NCI-H2196 treated with DMSO at 0.1 percent for 48 hours (cell line): ENCODE measurements around the gene PCLO.
"Not testable (repeated sequence)": the region's sequence is repeated elsewhere in the genome, so short reads cannot be mapped to it uniquely, and the experiment has no call there.

ENCODE experiments used
- DNase-seq: peaks from one replicate; lab custom pipeline; 2025; ENCODE audit not compliant: unreplicated experiment; lab: John Stamatoyannopoulos, UW

The PCLO gene

DNA sequence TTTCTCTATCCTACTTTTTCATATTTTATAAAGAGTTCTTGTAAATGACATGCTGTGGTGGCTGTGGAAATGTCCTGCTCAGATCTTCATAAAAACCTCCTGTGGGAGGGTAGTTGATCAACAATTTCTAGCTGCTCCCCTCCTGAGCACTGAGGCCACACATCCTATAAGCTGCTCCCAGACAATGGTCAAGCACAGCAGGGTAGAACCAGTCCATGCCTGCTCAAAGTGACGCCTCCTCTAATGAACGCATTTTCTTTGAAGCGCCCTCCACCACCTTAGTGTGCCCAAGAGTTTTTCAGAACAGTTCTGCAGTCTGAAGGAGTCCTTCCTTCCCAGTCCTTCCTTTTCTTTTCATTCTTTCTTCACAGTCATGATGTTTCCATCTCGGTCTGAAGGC, 420.5 kb downstream of the PCLO start:
- no peak for DNase-seq

DNA sequence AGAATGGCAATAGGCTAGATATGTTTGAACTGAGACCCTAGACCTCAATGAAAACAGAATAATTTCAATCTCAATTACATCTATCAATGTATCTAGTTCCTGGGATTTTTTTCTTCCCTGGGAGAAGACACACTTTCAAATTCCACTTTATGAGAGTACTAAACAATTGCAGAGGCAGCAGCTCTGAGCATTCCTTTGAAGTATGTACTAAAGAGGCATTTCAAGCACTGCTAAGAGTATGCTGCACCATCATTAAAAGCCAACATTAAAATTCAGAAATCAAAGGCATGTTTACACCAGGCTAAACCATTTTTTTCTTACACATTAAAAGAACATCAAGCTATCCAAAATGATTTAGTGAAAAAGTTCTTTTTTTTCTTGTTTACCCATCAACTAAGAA, 421.2 kb downstream of the PCLO start:
- DNase-seq, result no peak

DNA sequence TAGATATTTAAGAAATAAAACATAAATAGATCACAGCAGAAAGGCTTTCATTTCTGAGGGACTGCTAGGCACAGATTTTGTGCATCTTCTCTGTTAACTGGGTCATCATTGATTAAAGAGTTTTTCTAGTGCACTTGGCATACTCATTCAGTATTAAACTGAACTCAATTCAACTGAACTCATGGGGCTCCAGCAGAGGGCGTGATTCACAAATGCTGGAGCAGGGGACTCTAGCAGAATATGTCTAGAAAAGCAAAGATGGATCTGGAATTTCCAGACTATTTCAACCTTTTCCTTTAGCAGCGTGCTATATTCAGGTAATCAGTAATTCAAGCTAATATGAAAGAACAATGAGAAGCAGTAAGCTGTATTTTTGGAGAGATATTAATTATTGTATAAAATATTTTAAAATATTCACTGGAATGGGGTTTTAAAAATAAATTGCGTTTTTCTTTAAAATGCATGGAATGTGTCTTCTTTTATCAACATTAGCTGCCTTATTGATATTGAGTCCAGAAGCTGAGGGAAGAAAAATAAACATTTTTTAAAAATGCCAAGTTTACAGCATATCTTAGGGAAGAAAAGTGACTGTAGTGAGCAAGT, 422.3 kb downstream of the PCLO start:
- DNase-seq, result peak; percentile 3

DNA sequence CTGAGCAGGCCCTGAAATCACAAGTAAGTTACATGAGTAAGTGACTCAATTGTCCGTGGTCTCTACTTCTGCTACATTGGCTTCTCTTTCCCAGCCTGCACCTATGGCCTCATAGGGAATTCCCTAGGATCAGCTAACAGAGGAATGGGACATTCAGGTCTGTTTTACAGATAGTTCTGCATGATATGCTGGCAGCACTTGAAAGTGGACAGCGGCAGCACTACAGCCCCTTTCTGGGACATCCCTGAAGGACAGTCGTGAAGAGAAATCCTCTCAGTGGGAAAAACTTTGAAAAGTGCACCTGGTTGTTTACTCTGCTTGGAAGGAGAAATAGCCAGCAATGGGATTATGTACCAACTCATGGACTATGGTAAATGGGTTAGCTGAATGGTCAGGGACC, 426.1 kb downstream of the PCLO start:
- DNase-seq, result no peak

DNA sequence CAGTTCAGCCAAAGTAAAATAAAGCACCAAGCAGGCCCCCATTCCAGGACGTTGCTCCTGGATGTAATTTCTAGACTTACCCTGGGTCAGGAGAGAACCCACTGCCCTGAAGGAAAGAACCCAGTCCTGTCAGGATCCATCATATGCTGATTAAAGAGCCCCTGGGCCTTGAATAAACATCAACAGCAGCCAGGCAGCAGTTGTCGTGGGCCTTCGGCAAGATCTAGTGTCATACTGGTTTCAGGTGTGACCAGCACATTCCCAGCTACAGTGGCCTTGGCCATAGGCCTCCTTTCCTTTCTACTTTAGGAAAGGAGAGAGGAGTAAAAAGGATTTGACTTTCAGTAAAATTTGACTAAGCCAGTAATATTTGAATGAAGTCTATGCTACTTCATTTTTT, 430.0 kb downstream of the PCLO start:
- DNase-seq, result no peak

DNA sequence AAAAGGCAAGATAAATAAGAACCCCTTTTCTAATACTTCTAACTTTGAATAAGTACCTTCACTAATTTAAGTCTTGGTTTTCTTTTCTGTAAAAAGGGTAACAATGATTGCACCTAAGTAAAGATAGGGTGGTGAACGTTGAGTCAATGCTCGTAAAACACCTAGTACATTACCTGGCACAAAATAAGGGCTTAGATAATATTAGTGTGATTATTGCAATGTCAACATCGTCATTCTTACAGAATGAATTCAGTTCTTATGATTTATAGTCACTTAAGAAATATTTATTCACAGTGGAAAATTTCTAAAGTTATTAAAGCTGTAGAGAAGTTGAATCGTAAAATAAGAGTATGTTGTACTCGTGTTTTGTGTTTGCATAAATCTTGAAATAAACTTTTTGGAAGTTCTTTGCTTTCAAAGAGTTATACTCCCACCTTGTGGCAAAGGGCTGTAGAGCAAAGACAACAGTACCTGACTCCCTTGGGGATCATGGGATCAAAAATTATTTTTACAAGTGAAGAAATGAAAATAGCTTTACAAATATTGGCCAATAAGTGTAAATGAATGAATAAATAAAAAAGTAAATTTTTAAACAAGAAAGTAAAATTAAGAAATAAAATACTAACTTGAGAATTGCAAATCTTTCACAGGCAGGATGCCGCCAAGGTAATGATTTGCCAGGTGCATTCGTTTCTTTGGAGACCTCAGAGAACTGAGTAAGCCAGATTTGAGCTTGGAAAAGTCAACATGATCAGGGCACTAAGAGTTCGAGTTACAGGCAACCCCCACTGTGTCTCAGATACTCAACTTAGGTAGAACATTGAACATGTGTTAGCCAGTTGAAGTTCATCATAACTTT, 433.3 kb downstream of the PCLO start:
- DNase-seq, result no peak

DNA sequence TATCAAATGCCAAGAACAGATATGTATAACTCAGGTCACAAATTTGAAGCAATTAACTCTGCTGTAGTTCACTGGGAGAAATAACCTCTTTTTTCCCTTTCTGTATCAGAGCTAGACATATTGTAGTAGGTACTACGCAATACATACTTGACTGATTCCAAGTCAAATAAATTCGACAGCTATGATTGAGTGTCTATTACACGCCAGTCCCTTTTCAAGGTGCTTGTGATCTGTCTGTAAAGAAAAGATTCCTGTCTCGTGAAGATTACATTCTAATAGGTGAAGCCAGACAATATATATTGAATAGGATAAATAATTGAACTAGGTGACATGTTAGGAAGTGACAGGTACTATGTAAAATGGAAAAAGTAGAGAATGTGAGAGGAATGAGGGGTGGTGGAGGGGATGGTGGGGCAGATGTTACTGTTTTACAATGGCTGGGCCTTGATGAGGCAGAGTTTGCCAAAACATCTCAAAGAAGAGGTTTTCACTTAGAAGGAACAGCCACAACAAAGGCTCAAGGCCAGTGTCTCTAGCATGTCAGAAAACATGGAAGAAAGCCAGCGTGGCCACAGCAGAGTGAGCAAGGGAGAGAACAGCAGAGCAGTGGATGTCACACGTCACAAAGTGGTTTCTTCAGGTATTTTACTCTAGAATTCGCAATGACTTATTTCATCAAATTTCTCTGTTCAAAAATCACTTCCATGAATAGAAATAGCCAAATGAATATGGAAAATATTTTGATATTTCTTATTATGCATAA, 436.5 kb downstream of the PCLO start:
- no peak for DNase-seq

DNA sequence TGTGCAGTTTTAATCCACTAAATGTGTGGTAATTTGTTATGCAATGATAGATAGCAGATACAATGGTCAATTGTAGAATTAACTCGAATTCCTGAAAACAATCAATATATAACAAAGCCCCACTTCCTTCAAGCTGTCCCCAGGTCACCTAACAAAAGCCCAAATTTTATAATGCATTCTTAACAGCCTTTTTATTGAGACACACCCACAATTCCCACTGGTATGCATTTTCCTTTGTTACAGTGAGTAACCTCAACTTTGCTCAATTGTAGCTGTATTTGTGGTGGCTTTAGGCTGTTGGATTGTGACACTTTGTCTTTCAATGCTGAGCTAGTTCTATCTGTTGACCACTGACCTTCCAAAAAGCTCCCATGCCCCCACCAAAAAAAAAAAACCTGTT, 439.3 kb downstream of the PCLO start:
- DNase-seq, result no peak

DNA sequence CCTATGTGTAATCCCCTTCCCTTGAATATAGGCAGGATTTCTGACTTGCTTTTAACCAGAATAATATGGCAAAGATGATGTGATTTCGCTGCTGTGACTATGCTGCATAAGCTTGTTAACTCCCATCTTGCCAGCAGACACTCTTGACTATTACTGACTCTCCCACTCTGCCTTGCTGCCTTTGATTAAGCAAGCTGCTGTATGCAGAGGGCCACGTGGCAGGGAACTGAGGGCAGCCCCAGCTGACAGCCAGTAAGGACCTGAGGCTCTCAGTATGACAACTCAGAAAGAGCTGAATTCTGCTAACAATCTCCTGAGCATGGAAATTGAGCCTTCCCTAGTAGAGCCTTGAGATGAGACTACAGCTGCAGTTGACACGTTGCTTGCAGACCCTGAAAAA, 439.7 kb downstream of the PCLO start:
- no peak for DNase-seq

DNA sequence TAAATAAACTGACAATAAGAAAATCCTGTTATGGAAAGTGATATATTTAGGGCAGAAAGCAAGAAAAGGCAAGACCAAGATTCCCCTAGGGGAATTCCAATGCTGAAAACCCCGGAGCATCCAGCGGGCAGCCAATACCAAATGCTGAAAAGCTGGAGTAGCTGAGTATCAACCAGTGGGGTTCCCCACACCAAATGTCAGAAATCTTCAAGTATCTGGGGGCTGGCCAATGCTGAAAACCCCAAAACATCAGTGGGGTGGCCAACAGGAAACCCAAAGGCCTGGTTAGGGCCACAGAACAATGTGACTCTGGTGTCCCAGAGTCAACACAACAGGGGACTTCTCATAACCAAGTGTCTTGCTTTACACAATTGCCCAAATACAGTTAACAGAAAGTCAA, 447.3 kb downstream of the PCLO start:
- no peak for DNase-seq

DNA sequence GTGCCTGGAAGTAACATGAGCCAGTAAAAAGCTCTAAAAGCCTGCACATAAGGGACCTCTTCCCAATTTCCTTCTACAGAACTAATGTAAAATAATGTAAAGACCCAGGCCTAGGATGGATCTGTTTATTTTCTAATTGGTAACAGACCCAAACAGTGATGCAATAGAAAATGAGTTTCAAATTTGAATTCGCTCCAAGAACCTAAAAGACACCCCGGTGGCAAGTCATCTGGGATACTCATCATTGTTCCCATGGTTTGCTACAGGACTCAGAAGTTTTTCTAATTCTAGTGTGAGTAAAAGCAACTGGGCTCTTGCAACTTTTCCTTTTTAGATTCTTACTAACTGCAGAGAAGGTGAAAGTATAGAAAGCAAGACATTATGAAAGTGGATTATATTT, 447.8 kb downstream of the PCLO start:
- DNase-seq, result no peak

DNA sequence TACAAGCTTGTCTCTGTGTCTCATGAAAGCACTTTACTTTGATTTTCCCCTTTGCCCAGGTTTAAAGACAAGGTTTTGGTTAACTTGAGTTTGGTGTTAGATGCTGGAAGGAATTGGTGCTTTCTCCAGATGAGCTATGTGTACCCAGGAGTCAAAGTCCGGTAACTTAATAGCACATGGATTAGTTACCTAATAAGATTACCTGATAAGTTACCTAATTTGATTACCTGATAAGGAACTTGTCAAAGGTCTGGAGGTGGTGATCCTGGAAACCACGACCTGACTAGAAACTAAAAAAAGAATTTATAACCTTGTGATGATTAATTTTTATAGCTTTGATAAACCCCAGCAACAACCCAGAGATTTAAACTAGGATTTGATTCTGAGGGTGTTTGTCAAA, 449.2 kb downstream of the PCLO start:
- DNase-seq, result no peak

DNA sequence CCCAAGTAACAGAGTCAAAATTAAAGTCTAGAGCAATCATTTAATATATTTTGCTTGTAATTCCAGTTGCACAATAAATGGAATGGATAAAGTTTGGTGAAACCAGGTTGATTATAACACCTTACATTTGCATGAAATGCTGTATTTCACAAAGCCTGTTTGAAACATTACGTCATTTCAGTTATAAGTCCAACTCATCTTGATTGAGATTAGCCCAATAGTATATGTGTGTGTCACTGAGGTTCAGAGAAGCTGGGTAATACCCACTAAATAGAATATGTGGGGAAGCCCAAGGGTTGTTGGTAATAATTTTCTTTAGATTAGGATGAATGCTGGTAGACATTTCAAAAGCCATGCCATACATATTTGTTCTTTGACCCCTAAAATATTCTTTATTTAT, 456.3 kb downstream of the PCLO start:
- not testable (repeated sequence) for DNase-seq

DNA sequence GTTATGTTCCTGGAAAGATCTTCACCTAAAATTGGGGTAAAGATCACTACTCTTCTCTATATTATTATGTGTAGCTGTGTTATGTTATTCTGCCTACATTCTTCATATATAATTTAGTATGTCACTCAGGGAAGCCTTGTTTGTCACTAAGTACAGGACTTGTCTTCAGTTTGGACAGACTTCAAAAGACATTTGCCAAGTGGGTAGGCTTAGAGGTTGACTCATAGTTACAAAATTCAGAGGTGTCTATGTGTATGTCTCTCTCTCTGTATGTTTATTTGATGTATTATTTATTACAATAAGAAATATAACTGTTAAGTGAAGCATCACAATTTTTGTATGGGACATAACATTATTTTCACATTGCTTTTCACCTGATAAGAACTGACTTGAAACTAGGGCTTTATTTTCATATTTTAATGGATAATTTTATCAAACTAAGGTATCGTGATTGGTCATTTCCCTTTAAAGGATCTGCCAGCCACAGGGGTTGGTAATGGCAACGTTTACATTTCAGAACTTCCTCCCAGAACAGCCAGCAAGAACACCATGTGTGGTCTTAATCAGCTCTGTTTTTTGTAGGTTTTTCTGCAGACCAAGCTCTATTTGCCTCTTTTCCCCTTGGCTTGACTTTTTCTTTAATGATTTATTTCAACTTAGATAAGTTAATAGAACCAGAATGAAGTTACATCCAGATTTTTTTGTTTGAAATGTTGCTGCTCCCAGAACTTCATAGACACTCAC, 457.0 kb downstream of the PCLO start:
- DNase-seq, result no peak

DNA sequence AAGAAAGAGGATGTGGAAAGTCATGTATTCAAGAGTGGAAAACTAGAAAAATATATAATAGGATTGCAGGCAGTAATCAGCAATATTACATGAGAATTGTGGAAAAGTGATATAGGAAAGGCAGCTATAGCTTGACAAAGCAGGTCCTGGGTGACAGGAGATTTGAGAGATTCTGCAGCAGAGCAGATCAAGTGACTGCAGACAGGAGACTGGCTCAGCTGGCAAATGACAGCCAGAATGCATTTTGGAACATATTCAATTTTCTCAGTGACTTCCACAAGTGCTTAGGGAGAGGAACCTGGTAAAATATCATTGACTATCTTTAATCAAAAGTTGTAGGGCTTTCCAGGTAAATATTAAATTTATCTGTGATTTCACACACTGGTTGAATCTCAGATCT, 458.6 kb downstream of the PCLO start:
- DNase-seq, result no peak
